ENCODE measurements around the gene CNKSR3.
"Not testable (repeated sequence)": the region's sequence is repeated elsewhere in the genome, so short reads cannot be mapped to it uniquely, and the experiment has no call there.

The CNKSR3 gene

DNA sequence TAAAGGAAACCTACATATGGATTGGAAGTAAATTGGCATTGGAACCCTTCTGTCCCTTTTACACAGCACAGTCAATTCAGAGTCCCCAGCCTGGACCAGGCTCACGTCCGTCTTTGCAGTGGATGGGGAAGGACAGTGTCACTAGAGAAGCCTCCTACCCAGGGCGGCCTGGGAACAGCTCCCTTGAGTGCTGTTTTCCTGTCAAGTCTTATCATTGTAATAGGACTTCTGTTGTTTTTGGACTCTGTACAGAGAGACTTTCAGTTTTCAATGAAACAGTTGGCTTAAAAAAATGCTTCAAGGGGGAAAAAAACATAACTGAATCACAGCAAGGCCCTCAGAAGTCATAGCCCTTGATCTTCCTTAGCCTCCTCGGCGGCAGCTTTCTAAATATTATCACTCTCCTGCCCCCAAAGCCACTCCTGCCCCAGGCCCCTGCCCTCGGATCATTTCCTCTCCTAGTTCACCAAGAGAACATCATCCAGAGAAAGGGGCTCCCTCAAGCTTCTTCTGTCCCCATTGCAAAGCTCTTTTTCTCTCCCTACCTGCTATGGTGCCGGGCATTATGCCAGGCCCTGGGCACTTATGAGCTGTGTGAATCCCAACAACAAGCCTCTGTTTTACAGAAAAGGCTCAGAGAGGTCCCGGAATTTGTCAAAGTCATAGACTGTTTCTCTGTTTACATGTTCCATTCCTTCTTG lies 37.8 kb upstream of the CNKSR3 start:
- TF ChIP-seq CTCF (IDR thresholded peaks at IDR 0.05; ENCODE audit: extremely low read depth, missing control alignments) = no peak
- DNase-seq (ENCODE audit: low spot score) = no peak

DNA sequence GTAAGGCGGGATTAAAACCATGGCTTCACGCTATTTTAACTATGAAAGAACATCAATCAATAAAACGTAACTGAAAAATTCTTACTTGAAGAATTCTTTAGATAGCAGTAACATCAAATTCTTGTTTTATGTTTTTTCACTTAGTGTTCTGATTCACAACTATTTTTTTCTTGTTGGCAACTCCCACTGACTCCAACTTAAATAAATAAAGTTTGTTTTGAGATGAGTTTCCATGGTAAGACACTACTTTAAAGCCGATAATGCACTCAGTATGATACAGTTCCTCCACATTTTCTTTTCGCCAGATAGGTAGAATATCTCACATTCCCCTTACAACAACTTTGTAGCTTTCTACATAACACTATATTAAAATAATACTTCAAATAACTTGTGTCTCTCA lies 33.1 kb upstream of the CNKSR3 start:
- TF ChIP-seq CTCF (IDR thresholded peaks at IDR 0.05; ENCODE audit: extremely low read depth, missing control alignments) = no peak
- DNase-seq (ENCODE audit: low spot score) = no peak

GRCh38 chr6:154542747-154543146 lies 32.3 kb upstream of the CNKSR3 start:
- no peak for TF ChIP-seq CTCF (IDR thresholded peaks at IDR 0.05; ENCODE audit: extremely low read depth, missing control alignments)
- DNase-seq (ENCODE audit: low spot score) = no peak

GRCh38 chr6:154541837-154542236 lies 31.4 kb upstream of the CNKSR3 start:
- not testable (repeated sequence) for DNase-seq (ENCODE audit: low spot score)

- no peak for DNase-seq (ENCODE audit: low spot score)
These were observed 29.2 kb upstream of the CNKSR3 start for GRCh38 chr6:154539593-154540269.

GRCh38 chr6:154538640-154539191 lies 28.2 kb upstream of the CNKSR3 start:
- DNase-seq (ENCODE audit: low spot score) = no peak
- TF ChIP-seq CTCF (IDR thresholded peaks at IDR 0.05; ENCODE audit: extremely low read depth, missing control alignments) = no peak

More at GRCh38 chr6:154539593-154540269, 29.2 kb upstream of the CNKSR3 start:
- TF ChIP-seq CTCF (IDR thresholded peaks at IDR 0.05; ENCODE audit: extremely low read depth, missing control alignments) = no peak

DNA sequence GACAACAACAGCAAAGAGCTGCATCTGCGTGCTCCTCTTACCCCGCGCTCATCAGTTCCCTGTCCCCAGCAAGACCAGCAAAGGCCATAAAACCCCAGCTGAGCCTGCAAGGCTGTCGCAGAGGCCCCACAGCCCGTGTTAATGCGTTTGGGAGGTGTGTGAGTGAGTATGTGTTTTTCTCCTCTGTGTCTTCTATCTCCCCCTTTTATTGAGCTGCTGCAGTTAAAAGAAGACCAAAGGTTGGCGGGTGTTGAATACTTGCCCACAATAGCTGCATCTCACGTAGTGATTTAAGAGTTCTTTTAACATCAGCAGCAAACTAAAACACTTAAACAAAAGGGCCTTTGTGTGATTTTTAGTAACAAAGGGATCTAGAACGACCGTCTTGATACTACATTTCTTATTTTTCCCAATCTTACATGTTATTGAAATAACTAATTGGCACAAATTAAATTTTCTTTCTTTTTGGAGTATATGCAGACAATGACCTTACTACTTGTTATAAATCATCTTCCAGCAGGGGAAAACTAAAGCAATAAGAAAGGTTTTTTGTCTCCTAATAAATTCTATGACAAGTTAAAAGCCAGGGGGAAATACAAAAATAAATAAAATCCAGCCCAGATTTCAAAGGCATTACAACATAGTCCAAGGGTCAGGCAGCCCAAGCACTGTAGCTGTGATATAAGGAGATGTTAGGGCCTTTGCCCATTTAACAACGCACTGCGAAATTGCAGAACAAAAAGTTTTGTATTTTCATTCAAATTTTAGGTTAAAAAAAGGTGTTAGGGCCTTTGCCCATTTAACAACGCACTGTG lies 27.2 kb upstream of the CNKSR3 start:
- no peak for DNase-seq (ENCODE audit: low spot score)
- TF ChIP-seq CTCF (IDR thresholded peaks at IDR 0.05; ENCODE audit: extremely low read depth, missing control alignments) = no peak
